HCT116 (cell line): Measurements from ENCODE around the gene CCNB2.
"Not testable (repeated sequence)": the region's sequence is repeated elsewhere in the genome, so short reads cannot be mapped to it uniquely, and the experiment has no call there.

Source experiments
- EGR1 ChIP-seq: IDR thresholded peaks from 2 replicates; pipeline ENCODE4 v1.6.1; 2012; ENCODE audit warnings: low read depth
- EZH2 ChIP-seq: fragments of 200-600 bp; sonication (generic); IDR thresholded peaks from 2 replicates; pipeline ENCODE4 v1.6.1; 2017; ENCODE audit warnings: antibody characterized with exemption, mixed run types
- EZH2phosphoT487 ChIP-seq: fragments of 200-600 bp; IDR thresholded peaks from 2 replicates; pipeline ENCODE4 v1.6.1; 2018; ENCODE audit warnings: antibody characterized with exemption, borderline replicate concordance
- POLR2A ChIP-seq: IDR thresholded peaks from 2 replicates; pipeline ENCODE4 v1.7.0; 2011; ENCODE audit warnings: borderline replicate concordance; ENCODE audit not compliant: insufficient read depth, insufficient read length; ENCODE audit errors: extremely low read depth
- YY1 ChIP-seq: IDR thresholded peaks from 2 replicates; pipeline ENCODE4 v1.6.1; 2011; ENCODE audit warnings: low read length, low read depth, moderate library complexity, mild to moderate bottlenecking; ENCODE audit not compliant: insufficient replicate concordance; ENCODE audit errors: extremely low read depth
- TF ChIP-seq, protein P1 (sequence below), 3 experiments: fragments of 200-600 bp in 1 of 3; sonication (generic) in 1 of 3; IDR thresholded peaks in 2 of 3; conservative IDR thresholded peaks in 1 of 3; 2 replicates each; pipeline ENCODE4 v1.5.1; 2012 to 2017; ENCODE audit warnings: low read depth in 2 of 3, low read length in 2 of 3, antibody characterized with exemption in 1 of 3, borderline replicate concordance in 1 of 3, control low read depth in 1 of 3, mild to moderate bottlenecking in 1 of 3, mixed read lengths in 1 of 3, mixed run types in 1 of 3, moderate library complexity in 1 of 3; ENCODE audit not compliant: insufficient read depth in 1 of 3
- TF ChIP-seq, protein P2 (sequence below): IDR thresholded peaks from 2 replicates; pipeline ENCODE4 v1.6.1; 2012; ENCODE audit warnings: low read depth

DNA sequence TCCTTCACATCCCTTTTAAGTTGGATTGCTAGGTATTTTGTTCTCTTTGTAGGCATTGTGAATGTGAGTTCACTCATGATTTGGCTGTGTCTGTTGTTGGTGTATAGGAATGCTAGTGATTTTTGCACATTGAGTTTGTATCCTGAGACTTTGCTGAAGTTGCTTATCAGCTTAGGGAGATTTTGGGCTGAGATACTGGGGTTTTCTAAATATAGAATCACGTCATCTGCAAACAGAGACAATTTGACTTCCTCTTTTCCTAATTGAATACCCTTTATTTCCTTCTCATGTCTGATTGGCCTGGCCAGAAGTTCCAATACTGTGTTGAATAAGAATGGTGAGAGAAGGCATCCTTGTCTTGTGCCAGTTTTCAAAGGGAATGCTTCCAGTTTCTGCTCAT is 22.3 kb downstream of the CCNB2 start:
- not testable (repeated sequence) for TF ChIP-seq POLR2A, EZH2phosphoT487, EZH2, YY1, EGR1
- TF ChIP-seq, protein P1, sequence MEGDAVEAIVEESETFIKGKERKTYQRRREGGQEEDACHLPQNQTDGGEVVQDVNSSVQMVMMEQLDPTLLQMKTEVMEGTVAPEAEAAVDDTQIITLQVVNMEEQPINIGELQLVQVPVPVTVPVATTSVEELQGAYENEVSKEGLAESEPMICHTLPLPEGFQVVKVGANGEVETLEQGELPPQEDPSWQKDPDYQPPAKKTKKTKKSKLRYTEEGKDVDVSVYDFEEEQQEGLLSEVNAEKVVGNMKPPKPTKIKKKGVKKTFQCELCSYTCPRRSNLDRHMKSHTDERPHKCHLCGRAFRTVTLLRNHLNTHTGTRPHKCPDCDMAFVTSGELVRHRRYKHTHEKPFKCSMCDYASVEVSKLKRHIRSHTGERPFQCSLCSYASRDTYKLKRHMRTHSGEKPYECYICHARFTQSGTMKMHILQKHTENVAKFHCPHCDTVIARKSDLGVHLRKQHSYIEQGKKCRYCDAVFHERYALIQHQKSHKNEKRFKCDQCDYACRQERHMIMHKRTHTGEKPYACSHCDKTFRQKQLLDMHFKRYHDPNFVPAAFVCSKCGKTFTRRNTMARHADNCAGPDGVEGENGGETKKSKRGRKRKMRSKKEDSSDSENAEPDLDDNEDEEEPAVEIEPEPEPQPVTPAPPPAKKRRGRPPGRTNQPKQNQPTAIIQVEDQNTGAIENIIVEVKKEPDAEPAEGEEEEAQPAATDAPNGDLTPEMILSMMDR (IDR thresholded peaks at IDR 0.05 in 2 of 3, conservative IDR thresholded peaks at IDR 0.05 in 1 of 3; ENCODE audit: borderline replicate concordance in 1 of 3, insufficient read depth in 1 of 3, low read depth in 2 of 3, low read length in 2 of 3) = not testable (repeated sequence)
- TF ChIP-seq, protein P2, sequence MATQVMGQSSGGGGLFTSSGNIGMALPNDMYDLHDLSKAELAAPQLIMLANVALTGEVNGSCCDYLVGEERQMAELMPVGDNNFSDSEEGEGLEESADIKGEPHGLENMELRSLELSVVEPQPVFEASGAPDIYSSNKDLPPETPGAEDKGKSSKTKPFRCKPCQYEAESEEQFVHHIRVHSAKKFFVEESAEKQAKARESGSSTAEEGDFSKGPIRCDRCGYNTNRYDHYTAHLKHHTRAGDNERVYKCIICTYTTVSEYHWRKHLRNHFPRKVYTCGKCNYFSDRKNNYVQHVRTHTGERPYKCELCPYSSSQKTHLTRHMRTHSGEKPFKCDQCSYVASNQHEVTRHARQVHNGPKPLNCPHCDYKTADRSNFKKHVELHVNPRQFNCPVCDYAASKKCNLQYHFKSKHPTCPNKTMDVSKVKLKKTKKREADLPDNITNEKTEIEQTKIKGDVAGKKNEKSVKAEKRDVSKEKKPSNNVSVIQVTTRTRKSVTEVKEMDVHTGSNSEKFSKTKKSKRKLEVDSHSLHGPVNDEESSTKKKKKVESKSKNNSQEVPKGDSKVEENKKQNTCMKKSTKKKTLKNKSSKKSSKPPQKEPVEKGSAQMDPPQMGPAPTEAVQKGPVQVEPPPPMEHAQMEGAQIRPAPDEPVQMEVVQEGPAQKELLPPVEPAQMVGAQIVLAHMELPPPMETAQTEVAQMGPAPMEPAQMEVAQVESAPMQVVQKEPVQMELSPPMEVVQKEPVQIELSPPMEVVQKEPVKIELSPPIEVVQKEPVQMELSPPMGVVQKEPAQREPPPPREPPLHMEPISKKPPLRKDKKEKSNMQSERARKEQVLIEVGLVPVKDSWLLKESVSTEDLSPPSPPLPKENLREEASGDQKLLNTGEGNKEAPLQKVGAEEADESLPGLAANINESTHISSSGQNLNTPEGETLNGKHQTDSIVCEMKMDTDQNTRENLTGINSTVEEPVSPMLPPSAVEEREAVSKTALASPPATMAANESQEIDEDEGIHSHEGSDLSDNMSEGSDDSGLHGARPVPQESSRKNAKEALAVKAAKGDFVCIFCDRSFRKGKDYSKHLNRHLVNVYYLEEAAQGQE = not testable (repeated sequence)
